ENCODE measurements around the gene BBS9. TPM values are rescaled to one million over a fixed set of nuclear protein-coding genes. Genes with fewer than 3 reads are reported as not detected.
"Not testable (repeated sequence)": the region's sequence is repeated elsewhere in the genome, so short reads cannot be mapped to it uniquely, and the experiment has no call there.

Gene BBS9
- total RNA-seq, 2 experiments from 2014 or later, result 6.0 to 7.7 TPM

DNA sequence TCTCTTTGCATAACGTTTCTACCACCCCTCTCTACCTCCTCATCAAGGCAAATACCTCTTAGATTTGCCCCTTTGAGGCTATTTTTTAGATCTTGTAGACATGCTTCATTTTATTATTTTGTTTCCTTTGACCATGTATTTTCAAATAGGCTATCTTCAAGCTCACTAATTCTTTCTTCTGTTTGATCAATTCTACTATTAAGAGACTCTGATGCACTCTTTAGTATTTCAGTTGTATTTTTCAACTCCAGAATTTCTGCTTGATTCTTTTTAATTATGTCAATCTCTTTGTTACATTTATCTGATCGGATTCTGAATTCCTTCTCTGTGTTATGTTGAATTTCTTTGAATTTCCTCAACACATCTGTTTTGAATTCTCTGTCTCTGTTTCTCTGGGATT is 82.8 kb downstream of the BBS9 start:
- H3K27ac Mint-ChIP-seq, result no peak overlapping the region
- intact Hi-C loops (cut with micrococcal nuclease), result no loop called here
- H3K9me3 Mint-ChIP-seq, result peaks cover 30% of the 10 kb centered on the region
- POLR2A ChIA-PET, result no interaction called here
- TF ChIP-seq, protein P1, sequence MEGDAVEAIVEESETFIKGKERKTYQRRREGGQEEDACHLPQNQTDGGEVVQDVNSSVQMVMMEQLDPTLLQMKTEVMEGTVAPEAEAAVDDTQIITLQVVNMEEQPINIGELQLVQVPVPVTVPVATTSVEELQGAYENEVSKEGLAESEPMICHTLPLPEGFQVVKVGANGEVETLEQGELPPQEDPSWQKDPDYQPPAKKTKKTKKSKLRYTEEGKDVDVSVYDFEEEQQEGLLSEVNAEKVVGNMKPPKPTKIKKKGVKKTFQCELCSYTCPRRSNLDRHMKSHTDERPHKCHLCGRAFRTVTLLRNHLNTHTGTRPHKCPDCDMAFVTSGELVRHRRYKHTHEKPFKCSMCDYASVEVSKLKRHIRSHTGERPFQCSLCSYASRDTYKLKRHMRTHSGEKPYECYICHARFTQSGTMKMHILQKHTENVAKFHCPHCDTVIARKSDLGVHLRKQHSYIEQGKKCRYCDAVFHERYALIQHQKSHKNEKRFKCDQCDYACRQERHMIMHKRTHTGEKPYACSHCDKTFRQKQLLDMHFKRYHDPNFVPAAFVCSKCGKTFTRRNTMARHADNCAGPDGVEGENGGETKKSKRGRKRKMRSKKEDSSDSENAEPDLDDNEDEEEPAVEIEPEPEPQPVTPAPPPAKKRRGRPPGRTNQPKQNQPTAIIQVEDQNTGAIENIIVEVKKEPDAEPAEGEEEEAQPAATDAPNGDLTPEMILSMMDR (IDR thresholded peaks at IDR 0.05), result no peak
- no peak for DNase-seq
- H3K36me3 Mint-ChIP-seq (ENCODE audit: low read depth), result peaks cover 42% of the 10 kb centered on the region
- no peaks in the 10 kb centered on the region for H3K27me3 Mint-ChIP-seq
- no peak for ATAC-seq
- no peak overlapping the region for H3K4me3 Mint-ChIP-seq
- CTCF ChIA-PET, result no interaction called here
- H3K4me1 Mint-ChIP-seq (ENCODE audit: low read depth), result no peaks in the 10 kb centered on the region

DNA sequence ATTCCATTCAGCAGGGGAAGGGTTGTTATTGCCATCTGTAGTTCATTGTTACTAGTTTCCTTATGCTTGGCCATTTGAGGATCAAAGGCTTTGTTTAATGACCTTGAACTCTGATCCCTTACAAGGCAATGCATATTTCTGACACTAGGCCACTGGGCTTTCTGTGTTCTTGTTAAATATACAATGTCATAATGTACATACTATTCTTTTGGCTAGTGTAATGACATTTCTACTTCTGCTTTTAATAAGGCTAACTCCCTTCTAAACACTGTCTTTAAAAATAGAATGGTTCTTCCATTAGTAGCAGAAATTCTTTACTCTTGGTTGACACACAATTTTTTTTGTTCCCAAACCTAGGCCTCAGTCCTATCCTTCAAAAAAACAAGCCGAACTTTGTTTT is 86.6 kb downstream of the BBS9 start:
- TF ChIP-seq, protein P1 (IDR thresholded peaks at IDR 0.05), result no peak
- Mint-ChIP-seq H3K4me1 (ENCODE audit: low read depth) (no peaks in the 10 kb centered on the region), H3K27ac (no peak overlapping the region), H3K36me3 (ENCODE audit: low read depth) (peaks cover 23% of the 10 kb centered on the region), H3K27me3 (no peaks in the 10 kb centered on the region), H3K4me3 (no peak overlapping the region), H3K9me3 (peaks cover 17% of the 10 kb centered on the region)
- intact Hi-C loops (cut with micrococcal nuclease), result no loop called here
- ATAC-seq, result no peak
- ChIA-PET CTCF (no interaction called here), POLR2A (no interaction called here)
- no peak for DNase-seq

DNA sequence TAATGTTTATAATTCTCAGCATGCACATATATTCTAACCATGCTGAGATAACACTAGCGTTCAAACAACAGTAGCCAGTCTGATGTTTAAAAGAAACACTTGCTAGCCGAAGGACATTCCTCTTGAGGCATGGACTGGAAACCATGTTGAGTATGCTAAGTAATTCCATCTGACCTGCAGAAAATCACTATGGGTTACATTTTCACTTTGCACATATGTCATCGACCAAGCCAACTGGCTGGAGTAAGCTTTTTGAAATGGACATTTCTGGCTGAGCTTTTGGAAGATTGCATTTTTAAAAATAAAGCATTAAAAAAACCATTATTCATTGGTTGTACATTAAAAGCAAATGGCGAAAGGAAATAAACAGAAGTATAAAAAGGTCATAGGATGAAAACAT is 88.2 kb downstream of the BBS9 start:
- H3K27me3 Mint-ChIP-seq, result no peaks in the 10 kb centered on the region
- intact Hi-C loops (cut with micrococcal nuclease), result no loop called here
- TF ChIP-seq, protein P1 (IDR thresholded peaks at IDR 0.05), result no peak
- no peaks in the 10 kb centered on the region for H3K4me1 Mint-ChIP-seq (ENCODE audit: low read depth)
- ChIA-PET CTCF (interaction anchor here (1.0 kb wide), 1 partner anchor 10 kb away, joined by 3 read pairs; no protein-coding TSS in a partner anchor), POLR2A (no interaction called here)
- peaks cover 8% of the 10 kb centered on the region for H3K36me3 Mint-ChIP-seq (ENCODE audit: low read depth)
- DNase-seq (no peak), ATAC-seq (no peak)
- H3K4me3 Mint-ChIP-seq, result no peak overlapping the region
- H3K27ac Mint-ChIP-seq, result no peak overlapping the region
- H3K9me3 Mint-ChIP-seq, result peaks cover 2% of the 10 kb centered on the region

DNA sequence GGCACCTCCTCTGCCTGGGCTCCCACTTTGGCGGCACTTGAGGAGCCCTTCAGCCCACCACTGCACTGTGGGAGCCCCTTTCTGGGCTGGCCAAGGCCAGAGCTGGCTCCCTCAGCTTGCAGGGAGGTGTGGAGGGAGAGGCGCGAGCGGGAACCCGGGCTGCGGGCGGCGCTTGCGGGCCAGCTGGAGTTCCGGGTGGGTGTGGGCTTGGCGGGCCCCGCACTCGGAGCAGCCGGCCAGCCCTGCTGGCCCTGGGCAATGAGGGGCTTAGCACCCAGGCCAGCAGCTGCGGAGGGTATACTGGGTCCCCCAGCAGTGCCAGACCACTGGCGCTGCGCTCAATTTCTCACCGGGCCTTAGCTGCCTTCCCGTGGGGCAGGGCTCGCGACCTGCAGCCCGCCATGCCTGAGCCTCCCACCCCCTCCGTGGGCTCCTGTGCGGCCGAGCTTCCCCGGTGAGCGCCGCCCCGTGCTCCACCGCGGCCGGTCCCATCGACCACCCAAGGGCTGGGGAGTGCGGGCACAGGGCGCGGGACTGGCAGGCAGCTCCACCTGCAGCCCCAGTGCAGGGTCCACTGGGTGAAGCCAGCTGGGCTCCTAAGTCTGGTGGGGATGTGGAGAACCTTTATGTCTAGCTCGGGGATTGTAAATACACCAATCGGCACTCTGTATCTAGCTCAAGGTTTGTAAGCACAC is 89.6 kb downstream of the BBS9 start:
- ATAC-seq; H3K4me1 Mint-ChIP-seq (ENCODE audit: low read depth); CTCF ChIA-PET; DNase-seq; intact Hi-C loops (cut with micrococcal nuclease); H3K9me3 Mint-ChIP-seq; H3K4me3 Mint-ChIP-seq; POLR2A ChIA-PET; H3K27me3 Mint-ChIP-seq; H3K36me3 Mint-ChIP-seq (ENCODE audit: low read depth); H3K27ac Mint-ChIP-seq: not testable (repeated sequence)

DNA sequence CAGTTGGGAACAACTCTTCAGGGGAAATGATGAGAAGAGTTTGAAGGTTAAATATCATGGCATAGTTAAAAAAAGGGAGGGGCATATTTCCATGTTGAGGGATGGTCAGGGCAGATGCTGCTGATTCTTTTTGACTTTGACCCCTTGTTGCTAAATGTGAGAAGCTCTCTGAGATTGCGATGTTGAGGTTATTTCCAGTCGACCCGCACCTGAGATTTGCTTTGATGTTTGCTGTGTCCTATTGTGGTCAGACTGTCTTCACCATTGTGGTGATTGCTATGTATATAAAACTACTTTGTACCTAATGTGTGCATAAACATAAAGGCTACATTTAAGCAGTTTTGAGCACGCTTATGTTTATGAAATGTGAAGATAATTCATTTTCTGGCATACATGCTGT is 90.9 kb downstream of the BBS9 start:
- POLR2A ChIA-PET, result no interaction called here
- Mint-ChIP-seq H3K27me3 (no peaks in the 10 kb centered on the region), H3K4me3 (no peak overlapping the region), H3K4me1 (ENCODE audit: low read depth) (no peaks in the 10 kb centered on the region), H3K9me3 (no peaks in the 10 kb centered on the region), H3K27ac (no peak overlapping the region), H3K36me3 (ENCODE audit: low read depth) (no peaks in the 10 kb centered on the region)
- TF ChIP-seq, protein P1 (IDR thresholded peaks at IDR 0.05), result no peak
- ATAC-seq, result no peak
- no peak for DNase-seq
- intact Hi-C loops (cut with micrococcal nuclease), result no loop called here
- CTCF ChIA-PET, result no interaction called here
